Neutrophil (primary cell): ENCODE data around the gene HSH2D.
"Not testable (repeated sequence)": the region's sequence is repeated elsewhere in the genome, so short reads cannot be mapped to it uniquely, and the experiment has no call there.

Experiments
- H3K27ac ChIP-seq: fragments of 200-600 bp; sonication (generic); 2 replicates; pipeline ENCODE4 v1.5.1; 2016; ENCODE audit warnings: mild to moderate bottlenecking, moderate library complexity
- H3K27me3 ChIP-seq: fragments of 200-600 bp; sonication (generic); 2 replicates; pipeline ENCODE4 v1.6.0; 2016; ENCODE audit warnings: mild to moderate bottlenecking
- H3K36me3 ChIP-seq: fragments of 200-600 bp; sonication (generic); 2 replicates; pipeline ENCODE4 v1.5.1; 2017
- H3K4me1 ChIP-seq, 2 experiments: fragments of 200-600 bp in 1 of 2; sonication (generic) in 1 of 2; 1 replicate in 1 of 2; 2 replicates in 1 of 2; pipeline versions ENCODE4 v1.5.1 to v1.6.1; 2013 to 2016; ENCODE audit warnings: low read depth in 1 of 2, low read length in 1 of 2, mild to moderate bottlenecking in 1 of 2, moderate library complexity in 1 of 2; ENCODE audit not compliant: control insufficient read depth in 1 of 2, insufficient read depth in 1 of 2
- H3K4me3 ChIP-seq, 2 experiments: fragments of 200-600 bp in 1 of 2; sonication (generic) in 1 of 2; 1 replicate in 1 of 2; 2 replicates in 1 of 2; pipeline ENCODE4 v1.5.1; 2013 to 2016; ENCODE audit warnings: low read depth in 1 of 2, low read length in 1 of 2, mild to moderate bottlenecking in 1 of 2, moderate library complexity in 1 of 2
- H3K9me3 ChIP-seq: fragments of 200-600 bp; sonication (generic); 2 replicates; pipeline ENCODE4 v1.5.1; 2016
- TF ChIP-seq, protein P1 (sequence below): fragments of 200-600 bp; sonication (generic); IDR thresholded peaks from 2 replicates; pipeline ENCODE4 v1.5.1; 2016; ENCODE audit warnings: antibody characterized with exemption

HSH2D gene

GRCh38 chr19:16117594-16118033 lies 25.9 kb upstream of the HSH2D start:
- TF ChIP-seq, protein P1, sequence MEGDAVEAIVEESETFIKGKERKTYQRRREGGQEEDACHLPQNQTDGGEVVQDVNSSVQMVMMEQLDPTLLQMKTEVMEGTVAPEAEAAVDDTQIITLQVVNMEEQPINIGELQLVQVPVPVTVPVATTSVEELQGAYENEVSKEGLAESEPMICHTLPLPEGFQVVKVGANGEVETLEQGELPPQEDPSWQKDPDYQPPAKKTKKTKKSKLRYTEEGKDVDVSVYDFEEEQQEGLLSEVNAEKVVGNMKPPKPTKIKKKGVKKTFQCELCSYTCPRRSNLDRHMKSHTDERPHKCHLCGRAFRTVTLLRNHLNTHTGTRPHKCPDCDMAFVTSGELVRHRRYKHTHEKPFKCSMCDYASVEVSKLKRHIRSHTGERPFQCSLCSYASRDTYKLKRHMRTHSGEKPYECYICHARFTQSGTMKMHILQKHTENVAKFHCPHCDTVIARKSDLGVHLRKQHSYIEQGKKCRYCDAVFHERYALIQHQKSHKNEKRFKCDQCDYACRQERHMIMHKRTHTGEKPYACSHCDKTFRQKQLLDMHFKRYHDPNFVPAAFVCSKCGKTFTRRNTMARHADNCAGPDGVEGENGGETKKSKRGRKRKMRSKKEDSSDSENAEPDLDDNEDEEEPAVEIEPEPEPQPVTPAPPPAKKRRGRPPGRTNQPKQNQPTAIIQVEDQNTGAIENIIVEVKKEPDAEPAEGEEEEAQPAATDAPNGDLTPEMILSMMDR, result no peak
- H3K27ac ChIP-seq, result peak overlapping the region; percentile 95
- no peaks in the 10 kb centered on the region for H3K9me3 ChIP-seq
- peaks cover 44 to 59% of the 10 kb centered on the region in 2 experiments for H3K4me1 ChIP-seq
- H3K4me3 ChIP-seq, result peak overlapping the region in 1 of 2 experiments; percentile 46
- peaks cover 66% of the 10 kb centered on the region for H3K36me3 ChIP-seq
- H3K27me3 ChIP-seq, result no peaks in the 10 kb centered on the region

- peak overlapping the region; percentile 95 for H3K27ac ChIP-seq
- no peaks in the 10 kb centered on the region for H3K9me3 ChIP-seq
- H3K4me1 ChIP-seq, result peaks cover 36 to 50% of the 10 kb centered on the region in 2 experiments
- H3K36me3 ChIP-seq, result peaks cover 68% of the 10 kb centered on the region
- no peaks in the 10 kb centered on the region for H3K27me3 ChIP-seq
- peak overlapping the region; percentile 30 to 46 for H3K4me3 ChIP-seq
- TF ChIP-seq, protein P1, result peak; percentile 17
Measured at GRCh38 chr19:16118489-16119033, 24.9 kb upstream of the HSH2D start.

GRCh38 chr19:16119075-16119857 lies 24.2 kb upstream of the HSH2D start:
- Histone ChIP-seq H3K36me3 (peaks cover 70% of the 10 kb centered on the region), H3K27ac (peak overlapping the region; percentile 95)

GRCh38 chr19:16121141-16121540 lies 22.3 kb upstream of the HSH2D start:
- peak overlapping the region; percentile 95 for H3K27ac ChIP-seq
- H3K27me3 ChIP-seq, result no peaks in the 10 kb centered on the region
- H3K4me1 ChIP-seq, result peaks cover 31% of the 10 kb centered on the region in 2 experiments
- TF ChIP-seq, protein P1, result no peak
- H3K36me3 ChIP-seq, result peaks cover 77% of the 10 kb centered on the region
- no peak overlapping the region for H3K4me3 ChIP-seq
- H3K9me3 ChIP-seq, result no peaks in the 10 kb centered on the region

More at GRCh38 chr19:16119075-16119857, 24.2 kb upstream of the HSH2D start:
- H3K9me3 ChIP-seq, H3K27me3 ChIP-seq: not testable (repeated sequence)
- Histone ChIP-seq H3K4me3 (peak overlapping the region; percentile 30 to 46), H3K4me1 (peaks cover 34 to 45% of the 10 kb centered on the region in 2 experiments)

- H3K9me3 ChIP-seq, result no peaks in the 10 kb centered on the region
- no peaks in the 10 kb centered on the region for H3K27me3 ChIP-seq
- peaks cover 85% of the 10 kb centered on the region for H3K36me3 ChIP-seq
- TF ChIP-seq, protein P1, result no peak
- peaks cover 27 to 31% of the 10 kb centered on the region in 2 experiments for H3K4me1 ChIP-seq
- no peak overlapping the region for H3K27ac ChIP-seq
- no peak overlapping the region for H3K4me3 ChIP-seq
Measured at GRCh38 chr19:16121967-16122366, 21.5 kb upstream of the HSH2D start.

DNA sequence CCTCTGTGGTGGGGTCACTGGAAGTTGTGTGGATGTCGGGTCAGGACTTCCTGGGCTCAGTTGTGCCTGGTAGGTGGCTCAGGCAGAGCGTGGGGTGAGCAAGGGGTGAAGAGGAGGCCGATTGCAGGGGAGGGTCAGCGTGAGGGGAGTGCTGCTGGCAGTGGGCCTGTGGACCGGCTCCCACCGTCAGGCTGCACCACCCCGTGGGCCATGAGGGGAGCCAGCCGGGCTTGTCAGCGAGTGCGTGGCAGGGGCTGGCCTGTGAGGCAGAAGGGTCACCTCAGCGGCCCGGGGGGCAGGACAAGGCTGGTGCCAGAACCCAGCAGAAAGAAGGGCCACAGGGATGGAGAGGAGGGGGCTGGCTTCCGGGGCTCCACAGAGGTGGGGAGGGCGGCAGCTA lies 18.5 kb upstream of the HSH2D start:
- Histone ChIP-seq H3K27ac (peak overlapping the region; percentile 28), H3K27me3 (no peaks in the 10 kb centered on the region), H3K4me3 (no peak overlapping the region), H3K9me3 (no peaks in the 10 kb centered on the region), H3K4me1 (peaks cover under 1 to 5% of the 10 kb centered on the region in 2 experiments), H3K36me3 (peaks cover 97% of the 10 kb centered on the region)
- TF ChIP-seq, protein P1, result no peak
